Muscle of leg (tissue), 11 donors: Measurements from ENCODE around the gene GFAP. TPM values are rescaled to one million over a fixed set of nuclear protein-coding genes. Genes with fewer than 3 reads are reported as not detected.
A peak's percentile ranks its signal among the peaks of the same experiment; 100 is the strongest.

Source experiments
- DNase-seq: peaks from one replicate; pipeline ENCODE4 v3.0.0; 2013
- H3K27ac ChIP-seq: one replicate; pipeline ENCODE4 v1.5.1; 2013; ENCODE audit warnings: mild to moderate bottlenecking, low read length, control low read depth
- H3K27me3 ChIP-seq: one replicate; pipeline ENCODE4 v1.6.1; 2013; ENCODE audit warnings: low read length; ENCODE audit not compliant: control insufficient read depth, insufficient read depth
- H3K36me3 ChIP-seq: one replicate; pipeline ENCODE4 v1.6.1; 2013; ENCODE audit warnings: low read length; ENCODE audit not compliant: control insufficient read depth, insufficient read depth
- H3K4me1 ChIP-seq: one replicate; pipeline ENCODE4 v1.6.1; 2013; ENCODE audit warnings: low read length; ENCODE audit not compliant: control insufficient read depth, insufficient read depth
- H3K4me3 ChIP-seq: one replicate; pipeline ENCODE4 v1.5.1; 2013; ENCODE audit warnings: low read length, control low read depth
- H3K9me3 ChIP-seq: replicated peaks from 2 replicates; pipeline ENCODE4 v1.6.1; 2013; ENCODE audit warnings: low read depth, low read length; ENCODE audit not compliant: control insufficient read depth
- WGBS: methylation state at CpG from one replicate; pipeline ENCODE4 v1.1.5; 2013; ENCODE audit warnings: missing lambda C conversion rate; ENCODE audit not compliant: insufficient coverage; 5-methylcytosine and 5-hydroxymethylcytosine counted together
- polyA plus RNA-seq, 8 donors: library from polyadenylated mRNA; unstranded; fragments of 120-200 nt; gene quantifications; one replicate each; pipeline versions ENCODE4 v1.2.1 to v1.2.3, GENCODE V29; 2013; ENCODE audit warnings: inconsistent platforms in 1 of 8, low replicate concordance in 1 of 8; ENCODE audit not compliant: insufficient read length in 8 of 8, insufficient read depth in 1 of 8
- total RNA-seq: library from RNA; stranded (reverse); fragments of 120-200 nt; gene quantifications from one replicate; pipeline ENCODE4 v1.2.4, GENCODE V29; 2013

Gene GFAP
- total and polyA plus RNA-seq, 9 donors = 0.12 to 1.1 (median 0.29) TPM

GRCh38 chr17:44901411-44901921 is 13.8 kb downstream of the GFAP start:
- 80% methylated on average over 1 of the region's 4 CpGs for WGBS
- no peaks in the 10 kb centered on the region for H3K27me3 ChIP-seq
- peaks cover 70% of the 10 kb centered on the region for H3K4me1 ChIP-seq
- H3K36me3 ChIP-seq = no peaks in the 10 kb centered on the region
- no peaks in the 10 kb centered on the region for H3K9me3 ChIP-seq
- no peak overlapping the region for H3K4me3 ChIP-seq
- peak overlapping the region; percentile 21 for H3K27ac ChIP-seq
- DNase-seq = no peak

GRCh38 chr17:44900894-44901293 is 14.4 kb downstream of the GFAP start:
- Histone ChIP-seq H3K27ac (peak overlapping the region; percentile 29), H3K27me3 (no peaks in the 10 kb centered on the region), H3K4me3 (no peak overlapping the region), H3K9me3 (no peaks in the 10 kb centered on the region), H3K4me1 (peaks cover 64% of the 10 kb centered on the region), H3K36me3 (no peaks in the 10 kb centered on the region)
- DNase-seq = peak; percentile 79
- 0% methylated on average over 1 of the region's 3 CpGs for WGBS

GRCh38 chr17:44899074-44899782 is 16.1 kb downstream of the GFAP start, which contains the start of gene EFTUD2:
Gene EFTUD2 (minus strand): TSS chr17:44899445. CDS start chr17:44894521, 4,924 bp downstream.
- peak within 1 kb of the TSS; percentile 71 for H3K4me3 ChIP-seq
- WGBS = under 1% methylated on average over 50 of the region's 54 CpGs
- peak; percentile 95 for DNase-seq
- H3K36me3 ChIP-seq = peaks cover 5% of the 10 kb centered on the region
- no peaks in the 10 kb centered on the region for H3K9me3 ChIP-seq
- H3K27me3 ChIP-seq = no peaks in the 10 kb centered on the region
- H3K4me1 ChIP-seq = peaks cover 47% of the 10 kb centered on the region
- peak within 1 kb of the TSS; percentile 94 for H3K27ac ChIP-seq

GRCh38 chr17:44898768-44899073 is 16.6 kb downstream of the GFAP start:
- no CpG with 5 or more reads among the region's 7 CpGs for WGBS
- Histone ChIP-seq H3K27ac (peak overlapping the region; percentile 94), H3K4me3 (peak overlapping the region; percentile 71), H3K9me3 (no peaks in the 10 kb centered on the region), H3K4me1 (peaks cover 42% of the 10 kb centered on the region), H3K36me3 (peaks cover 9% of the 10 kb centered on the region), H3K27me3 (no peaks in the 10 kb centered on the region)
- DNase-seq = peak; percentile 59

- no peak for DNase-seq
- peaks cover 6% of the 10 kb centered on the region for H3K4me1 ChIP-seq
- no peaks in the 10 kb centered on the region for H3K9me3 ChIP-seq
- peaks cover 16% of the 10 kb centered on the region for H3K36me3 ChIP-seq
- WGBS = no CpG with 5 or more reads among the region's 4 CpGs
- no peak overlapping the region for H3K4me3 ChIP-seq
- H3K27me3 ChIP-seq = no peaks in the 10 kb centered on the region
- H3K27ac ChIP-seq = no peak overlapping the region
Observed at GRCh38 chr17:44894642-44895041, 20.7 kb downstream of the GFAP start.

- Histone ChIP-seq H3K27me3 (no peaks in the 10 kb centered on the region), H3K4me1 (no peaks in the 10 kb centered on the region), H3K4me3 (no peak overlapping the region), H3K36me3 (peaks cover 31% of the 10 kb centered on the region), H3K9me3 (no peaks in the 10 kb centered on the region), H3K27ac (no peak overlapping the region)
- no peak for DNase-seq
Observed at GRCh38 chr17:44892250-44892649, 23.1 kb downstream of the GFAP start.

- peaks cover 3% of the 10 kb centered on the region for H3K4me1 ChIP-seq
- H3K27ac ChIP-seq = no peak overlapping the region
- no peaks in the 10 kb centered on the region for H3K27me3 ChIP-seq
- H3K4me3 ChIP-seq = no peak overlapping the region
- WGBS = 84% methylated on average over 7 of the region's 7 CpGs
- H3K9me3 ChIP-seq = no peaks in the 10 kb centered on the region
- DNase-seq = no peak
- H3K36me3 ChIP-seq = peaks cover 51% of the 10 kb centered on the region
Observed at GRCh38 chr17:44889003-44889402, 26.3 kb downstream of the GFAP start.

- Histone ChIP-seq H3K27ac (no peak overlapping the region), H3K36me3 (peaks cover 53% of the 10 kb centered on the region), H3K4me3 (no peak overlapping the region), H3K9me3 (no peaks in the 10 kb centered on the region), H3K4me1 (peaks cover 3% of the 10 kb centered on the region), H3K27me3 (no peaks in the 10 kb centered on the region)
- no peak for DNase-seq
- WGBS = 93% methylated on average over 8 of the region's 10 CpGs
Observed at GRCh38 chr17:44887971-44888954, 27.0 kb downstream of the GFAP start.

- no peak for DNase-seq
- Histone ChIP-seq H3K4me1 (peaks cover 3% of the 10 kb centered on the region), H3K4me3 (no peak overlapping the region), H3K27ac (no peak overlapping the region), H3K27me3 (no peaks in the 10 kb centered on the region), H3K9me3 (no peaks in the 10 kb centered on the region), H3K36me3 (peaks cover 60% of the 10 kb centered on the region)
- no CpG with 5 or more reads among the region's 1 CpG for WGBS
Observed at GRCh38 chr17:44887016-44887415, 28.3 kb downstream of the GFAP start.

GRCh38 chr17:44884941-44885340 is 30.4 kb downstream of the GFAP start:
- no peaks in the 10 kb centered on the region for H3K9me3 ChIP-seq
- H3K27ac ChIP-seq = no peak overlapping the region
- H3K4me1 ChIP-seq = peaks cover 3% of the 10 kb centered on the region
- H3K27me3 ChIP-seq = no peaks in the 10 kb centered on the region
- no peak overlapping the region for H3K4me3 ChIP-seq
- 88% methylated on average over 1 of the region's 2 CpGs for WGBS
- H3K36me3 ChIP-seq = peaks cover 74% of the 10 kb centered on the region
- no peak for DNase-seq
